IPS-NIHi7 (cell line): ENCODE measurements around the gene ZMYM2.

Experiments
- DNase-seq: peaks from one replicate; pipeline ENCODE4 v3.0.0; 2012; ENCODE audit warnings: mixed read lengths; ENCODE audit errors: extremely low spot score

Gene ZMYM2

GRCh38 chr13:20134732-20135131 is 176.2 kb downstream of the ZMYM2 start:
- no peak for DNase-seq

- DNase-seq, result peak; percentile 81
These were observed 178.5 kb downstream of the ZMYM2 start for GRCh38 chr13:20136781-20137703.

- DNase-seq, result no peak
These were observed 179.3 kb downstream of the ZMYM2 start for GRCh38 chr13:20137875-20138274.

- DNase-seq, result no peak
These were observed 182.0 kb downstream of the ZMYM2 start for GRCh38 chr13:20140487-20140886.
